ENCODE results near the gene RPL5.

Gene RPL5

GRCh38 chr1:92855236-92855635 lies 23.4 kb downstream of the RPL5 start:
- no peak for TF ChIP-seq CTCF (IDR thresholded peaks at IDR 0.05; ENCODE audit: low read depth, low read length)
- no peak overlapping the region for H3K4me3 ChIP-seq (ENCODE audit: low read depth, low read length)

DNA sequence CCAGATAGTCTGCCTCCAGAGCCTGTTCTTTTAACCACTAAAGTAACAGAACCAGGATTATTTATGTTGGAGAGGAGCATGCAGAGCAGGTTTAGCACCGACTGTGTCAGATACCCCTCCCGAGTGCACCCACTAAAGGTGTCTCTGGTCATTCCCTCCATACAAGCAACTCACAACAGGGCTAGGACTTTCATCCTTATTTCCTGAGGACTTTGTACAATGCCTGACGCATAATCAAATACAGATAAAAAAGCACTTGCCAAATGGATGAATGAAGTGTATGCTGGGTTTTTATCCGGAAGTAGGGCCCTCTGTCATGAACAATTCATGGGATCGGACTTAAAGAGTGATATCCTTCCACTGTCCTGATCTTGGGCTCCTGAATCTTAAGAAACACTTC lies 26.0 kb downstream of the RPL5 start:
- no peak for TF ChIP-seq CTCF (IDR thresholded peaks at IDR 0.05; ENCODE audit: low read depth, low read length)
- H3K4me3 ChIP-seq (ENCODE audit: low read depth, low read length), result no peak overlapping the region

GRCh38 chr1:92858564-92859399 lies 26.9 kb downstream of the RPL5 start:
- TF ChIP-seq CTCF (IDR thresholded peaks at IDR 0.05; ENCODE audit: low read depth, low read length), result peak; percentile 75
- H3K4me3 ChIP-seq (ENCODE audit: low read depth, low read length), result no peak overlapping the region

DNA sequence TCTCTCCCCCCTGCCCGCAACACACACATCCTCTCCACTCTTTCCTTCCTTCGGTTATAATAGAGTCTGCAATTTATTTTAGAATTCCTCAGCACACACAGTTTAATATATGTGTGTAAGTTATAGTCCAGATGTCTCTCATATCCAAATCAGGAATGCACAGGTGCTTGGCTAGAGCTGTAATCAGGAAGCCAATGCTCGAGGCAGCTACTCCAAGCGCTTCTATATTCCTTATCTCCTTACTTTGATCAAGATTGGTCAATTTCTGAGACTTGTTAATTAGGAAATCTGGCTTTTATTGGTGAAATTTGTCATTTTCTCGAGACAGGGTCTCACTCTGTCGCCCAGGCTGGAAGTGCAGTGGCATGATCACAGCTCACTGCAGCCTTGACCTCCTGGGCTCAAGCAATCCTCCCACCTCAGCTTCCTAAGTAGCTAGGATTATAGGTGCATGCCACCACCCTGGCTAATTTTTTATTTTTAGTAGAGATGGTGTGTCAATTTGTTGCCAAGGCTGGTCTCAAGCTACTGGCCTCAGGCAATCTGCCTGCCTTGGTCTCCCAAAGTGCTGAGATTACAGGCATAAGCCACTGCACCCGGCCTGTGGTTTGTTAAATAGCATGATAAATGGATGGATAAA lies 27.7 kb downstream of the RPL5 start:
- no peak for TF ChIP-seq CTCF (IDR thresholded peaks at IDR 0.05; ENCODE audit: low read depth, low read length)
- H3K4me3 ChIP-seq (ENCODE audit: low read depth, low read length), result no peak overlapping the region

GRCh38 chr1:92862605-92863004 lies 30.8 kb downstream of the RPL5 start:
- no peak for TF ChIP-seq CTCF (IDR thresholded peaks at IDR 0.05; ENCODE audit: low read depth, low read length)
- H3K4me3 ChIP-seq (ENCODE audit: low read depth, low read length), result no peak overlapping the region

- no peak for TF ChIP-seq CTCF (IDR thresholded peaks at IDR 0.05; ENCODE audit: low read depth, low read length)
- H3K4me3 ChIP-seq (ENCODE audit: low read depth, low read length), result no peak overlapping the region
Observed at GRCh38 chr1:92864131-92864530, 32.3 kb downstream of the RPL5 start.

DNA sequence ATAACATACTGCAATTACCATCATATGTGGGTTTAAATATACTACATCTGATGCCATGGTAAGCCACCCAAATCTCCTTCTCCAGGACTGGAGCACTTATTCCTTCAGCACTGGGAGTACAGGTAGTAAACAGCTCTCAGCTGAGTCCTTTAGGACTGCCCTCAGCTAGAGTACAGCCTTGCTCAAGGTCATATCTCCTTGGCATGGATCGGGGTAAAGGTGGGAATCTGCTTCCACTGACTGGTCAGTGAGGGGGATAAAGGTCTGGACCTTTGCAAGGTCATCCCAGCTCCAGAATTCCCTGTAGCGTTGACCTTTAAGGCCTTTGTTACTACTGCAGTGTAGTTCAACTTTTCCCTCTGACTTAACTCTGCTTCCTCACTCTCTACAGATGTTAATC lies 38.8 kb downstream of the RPL5 start:
- no peak overlapping the region for H3K4me3 ChIP-seq (ENCODE audit: low read depth, low read length)
- TF ChIP-seq CTCF (IDR thresholded peaks at IDR 0.05; ENCODE audit: low read depth, low read length), result no peak
